Measurements from ENCODE around the gene RPS6KA4.
"Not testable (repeated sequence)": the region's sequence is repeated elsewhere in the genome, so short reads cannot be mapped to it uniquely, and the experiment has no call there.

The RPS6KA4 gene

DNA sequence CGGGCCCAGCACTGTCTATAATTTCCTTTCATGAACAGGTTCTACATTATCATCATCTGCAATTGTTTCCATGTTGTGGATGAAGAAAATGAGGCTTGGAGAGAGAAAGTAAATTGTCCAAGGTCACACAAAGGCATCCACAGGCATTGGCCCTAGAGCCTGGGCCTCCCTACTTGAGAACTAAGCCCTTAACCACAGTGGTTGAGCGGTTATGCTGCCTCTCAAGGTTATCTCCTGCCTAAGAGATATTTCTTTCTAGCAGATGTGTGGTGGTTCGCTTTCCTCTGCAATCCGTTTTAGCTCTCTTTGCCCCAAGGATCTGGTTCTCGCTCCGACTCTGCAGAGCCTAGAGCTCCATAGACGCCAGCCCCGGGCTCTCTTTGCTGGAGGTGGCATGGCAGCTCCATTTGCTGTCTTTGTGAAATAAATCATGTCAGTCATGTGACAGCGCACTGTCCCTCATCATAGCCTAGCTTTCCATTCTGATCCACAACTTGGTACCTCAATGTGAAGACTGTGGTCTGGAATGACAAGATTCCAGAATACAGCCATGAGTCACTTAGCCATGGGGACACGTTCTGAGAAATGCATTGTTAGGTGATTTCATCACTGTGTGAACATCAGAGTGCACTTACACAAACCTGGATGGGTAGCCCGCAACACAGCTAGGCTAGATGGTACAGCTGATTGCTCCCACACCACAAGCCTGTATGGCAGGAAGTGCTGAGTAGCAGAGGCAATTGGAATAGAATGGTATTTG, 27.2 kb downstream of the RPS6KA4 start:
- DNase-seq (ENCODE audit: low spot score) = peak; percentile 24

DNA sequence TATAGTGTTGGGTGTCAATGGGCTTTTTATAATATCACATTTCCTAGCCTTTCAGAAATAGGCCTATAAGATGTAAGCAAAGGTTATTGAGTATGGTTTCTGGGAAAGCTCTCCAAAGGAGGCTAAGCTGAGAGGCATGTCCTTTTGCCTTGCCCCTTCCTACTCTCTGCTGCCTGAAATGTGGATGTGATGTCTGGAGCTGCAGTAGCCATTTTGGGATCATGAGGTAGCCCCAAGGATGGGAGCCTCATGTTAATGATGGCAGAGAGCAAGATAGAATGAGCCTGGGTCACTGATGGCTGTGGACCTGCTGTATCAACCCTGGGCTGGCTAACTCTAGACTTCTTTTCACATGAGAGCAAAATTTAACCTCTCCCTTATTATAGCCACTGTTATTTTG, 29.0 kb downstream of the RPS6KA4 start:
- DNase-seq (ENCODE audit: low spot score) = no peak

- no peak for DNase-seq (ENCODE audit: low spot score)
These were observed 29.9 kb downstream of the RPS6KA4 start for GRCh38 chr11:64388894-64389293.

DNA sequence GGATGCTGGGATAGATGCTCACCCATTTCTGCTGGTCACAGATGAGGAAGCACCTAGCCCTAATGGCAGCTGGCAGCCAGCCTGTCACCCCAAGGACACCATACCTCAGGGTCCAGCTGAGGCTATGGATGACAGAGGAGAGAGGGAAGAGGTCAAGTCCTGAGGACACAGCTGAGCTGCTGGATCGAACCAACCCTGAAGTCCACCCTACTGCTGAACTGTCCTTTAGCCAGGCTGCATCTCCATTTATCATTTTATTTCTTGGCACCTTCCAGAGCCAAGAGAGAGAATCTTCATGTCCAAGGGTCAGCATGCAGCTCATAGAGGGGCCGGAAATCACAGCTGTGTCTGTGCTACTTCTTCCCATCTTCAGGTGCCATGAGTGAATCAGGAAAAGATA, 30.9 kb downstream of the RPS6KA4 start:
- DNase-seq (ENCODE audit: low spot score) = no peak

GRCh38 chr11:64390558-64390957, 31.6 kb downstream of the RPS6KA4 start:
- DNase-seq (ENCODE audit: low spot score) = no peak

DNA sequence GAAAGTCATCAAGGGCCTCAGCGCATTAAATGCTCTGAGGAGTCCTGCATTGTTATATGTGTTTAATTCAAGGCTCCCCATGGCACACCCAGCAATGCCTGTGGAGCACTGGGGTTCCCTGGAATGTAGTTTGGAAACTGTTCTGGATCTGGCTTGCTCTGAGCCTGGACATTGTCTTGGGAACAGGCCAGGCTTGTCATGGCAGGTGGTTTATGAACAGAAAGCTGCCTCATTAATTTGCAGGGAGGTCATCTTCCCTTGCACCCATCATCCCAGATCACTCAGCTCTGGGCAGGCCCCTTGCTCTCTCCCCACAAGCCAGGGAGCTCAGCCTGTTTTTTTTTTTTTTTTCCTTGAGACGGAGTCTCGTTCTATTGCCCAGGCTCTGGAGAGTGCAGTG, 32.9 kb downstream of the RPS6KA4 start:
- DNase-seq (ENCODE audit: low spot score) = no peak

GRCh38 chr11:64395545-64396078, 36.6 kb downstream of the RPS6KA4 start:
- DNase-seq (ENCODE audit: low spot score) = no peak

- DNase-seq (ENCODE audit: low spot score) = no peak
These were observed 37.2 kb downstream of the RPS6KA4 start for GRCh38 chr11:64396079-64396591.

- no peak for DNase-seq (ENCODE audit: low spot score)
These were observed 41.1 kb downstream of the RPS6KA4 start for GRCh38 chr11:64400102-64400501.

- no peak for DNase-seq (ENCODE audit: low spot score)
These were observed 41.7 kb downstream of the RPS6KA4 start for GRCh38 chr11:64400667-64401066.

DNA sequence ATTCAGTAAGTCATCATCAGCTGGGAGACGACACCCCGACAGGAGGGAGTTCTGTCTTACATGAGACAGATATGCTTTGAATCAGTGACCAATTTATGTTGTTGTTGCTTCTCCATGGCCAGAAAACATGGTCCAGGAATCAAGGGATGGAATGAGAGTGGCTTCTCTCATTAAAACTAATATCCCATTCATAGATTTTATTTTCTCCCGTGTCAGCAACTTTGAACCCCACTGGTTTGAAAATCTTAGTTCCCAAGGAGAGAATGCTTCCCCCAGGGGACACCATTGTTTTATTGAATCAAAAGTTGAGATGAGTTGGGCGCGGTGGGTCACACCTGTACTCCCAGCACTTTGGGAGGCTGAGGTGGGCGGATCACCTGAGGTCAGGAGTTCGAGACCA, 42.8 kb downstream of the RPS6KA4 start:
- DNase-seq (ENCODE audit: low spot score) = no peak

- no peak for DNase-seq (ENCODE audit: low spot score)
These were observed 44.1 kb downstream of the RPS6KA4 start for GRCh38 chr11:64403106-64403505.

DNA sequence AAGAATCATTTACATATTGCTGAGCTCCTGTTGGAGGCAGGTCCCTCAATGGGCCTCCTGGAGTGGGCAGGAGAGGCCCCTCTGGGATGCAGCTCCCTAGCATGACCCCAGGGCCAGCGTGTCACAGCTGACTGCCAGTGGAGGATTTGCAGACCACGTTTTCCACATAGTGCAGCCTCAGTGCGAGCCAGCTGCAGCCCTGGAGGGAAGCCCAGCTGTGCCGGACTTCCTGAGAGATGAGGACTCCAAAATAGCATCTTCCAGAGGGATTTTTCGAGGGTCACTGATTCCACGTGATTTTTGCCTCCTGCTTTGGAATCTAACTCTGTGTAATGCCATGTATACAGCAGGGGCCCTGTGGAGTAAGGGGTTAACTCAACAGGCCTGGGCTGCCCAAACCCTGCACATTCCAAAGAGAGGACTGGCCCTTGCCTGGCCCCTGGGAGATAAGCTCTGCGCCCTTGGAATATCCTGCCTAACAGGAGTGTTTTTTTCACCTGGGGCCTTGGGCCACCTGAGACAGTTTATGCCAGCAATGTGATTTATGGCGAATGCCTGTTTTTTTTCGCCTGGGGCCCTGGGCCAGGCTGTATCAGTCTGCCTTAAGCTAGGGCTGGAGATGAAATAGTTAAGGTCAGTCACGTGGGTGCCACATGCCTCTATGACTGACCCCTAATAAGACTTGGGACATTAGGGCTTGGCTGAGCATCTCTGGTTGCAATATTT, 47.4 kb downstream of the RPS6KA4 start:
- no peak for DNase-seq (ENCODE audit: low spot score)

- DNase-seq (ENCODE audit: low spot score) = no peak
These were observed 48.3 kb downstream of the RPS6KA4 start for GRCh38 chr11:64407221-64407620.

DNA sequence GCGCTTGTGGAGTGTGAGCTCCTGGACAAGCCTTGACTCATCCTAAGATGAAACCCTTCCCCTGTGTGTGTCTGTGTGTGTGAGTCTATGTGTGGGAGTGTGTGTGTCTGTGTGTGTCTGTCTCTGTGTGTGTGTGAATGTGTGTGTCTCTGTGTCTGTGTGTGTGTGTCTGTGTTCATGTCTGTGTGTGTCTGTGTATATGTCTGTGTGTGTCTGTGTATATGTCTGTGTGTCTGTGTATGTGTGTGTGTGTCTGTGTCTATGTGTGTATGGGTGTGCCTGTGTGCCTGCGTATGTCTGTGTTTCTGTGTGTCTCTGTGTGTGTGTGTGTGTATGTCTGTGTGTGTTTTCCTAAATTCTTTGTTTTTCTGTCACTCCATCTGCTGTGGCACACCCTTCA, 48.7 kb downstream of the RPS6KA4 start:
- DNase-seq (ENCODE audit: low spot score) = no peak

GRCh38 chr11:64409278-64409677, 50.3 kb downstream of the RPS6KA4 start:
- no peak for DNase-seq (ENCODE audit: low spot score)

GRCh38 chr11:64409707-64410403, 50.9 kb downstream of the RPS6KA4 start:
- DNase-seq (ENCODE audit: low spot score) = no peak

DNA sequence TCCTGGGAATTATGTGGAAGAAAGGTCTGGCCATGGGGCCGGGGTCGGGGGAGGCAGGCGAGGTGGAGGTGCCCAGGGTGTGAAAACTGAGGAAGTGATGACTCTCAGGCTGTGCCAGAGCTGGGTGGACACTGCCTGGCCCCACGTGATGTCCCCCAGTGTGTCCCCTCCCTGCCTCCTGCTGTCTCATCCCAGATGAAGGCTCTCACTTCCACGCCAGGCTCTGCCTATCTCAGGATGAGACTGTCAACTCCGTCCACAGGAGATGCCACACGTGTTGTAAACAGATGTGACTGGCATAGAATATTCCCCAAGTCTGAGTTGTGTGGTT, 51.4 kb downstream of the RPS6KA4 start:
- DNase-seq (ENCODE audit: low spot score) = no peak

GRCh38 chr11:64413417-64413816, 54.5 kb downstream of the RPS6KA4 start:
- no peak for DNase-seq (ENCODE audit: low spot score)

DNA sequence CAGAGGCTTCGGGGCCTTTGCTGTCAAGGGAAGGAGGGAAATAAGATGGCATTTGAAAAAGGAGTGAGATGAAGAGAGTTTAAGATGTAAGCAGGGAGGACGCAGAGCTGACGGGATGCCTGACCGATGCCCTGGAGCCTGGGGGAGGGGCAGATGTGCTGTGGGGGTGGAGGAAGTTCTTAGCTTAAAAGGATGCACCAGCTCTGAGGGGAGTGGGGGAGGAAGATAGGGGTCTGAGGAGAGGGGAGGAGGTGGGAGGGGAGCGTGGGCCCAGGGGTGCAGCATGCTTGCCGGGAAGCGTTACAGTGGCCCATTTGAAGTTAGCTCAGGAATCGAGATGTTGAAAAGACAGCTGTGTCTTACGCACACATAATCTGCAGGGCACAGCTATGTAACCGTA, 56.3 kb downstream of the RPS6KA4 start:
- DNase-seq (ENCODE audit: low spot score) = no peak

- DNase-seq (ENCODE audit: low spot score) = no peak
These were observed 57.2 kb downstream of the RPS6KA4 start for GRCh38 chr11:64415996-64416728.

DNA sequence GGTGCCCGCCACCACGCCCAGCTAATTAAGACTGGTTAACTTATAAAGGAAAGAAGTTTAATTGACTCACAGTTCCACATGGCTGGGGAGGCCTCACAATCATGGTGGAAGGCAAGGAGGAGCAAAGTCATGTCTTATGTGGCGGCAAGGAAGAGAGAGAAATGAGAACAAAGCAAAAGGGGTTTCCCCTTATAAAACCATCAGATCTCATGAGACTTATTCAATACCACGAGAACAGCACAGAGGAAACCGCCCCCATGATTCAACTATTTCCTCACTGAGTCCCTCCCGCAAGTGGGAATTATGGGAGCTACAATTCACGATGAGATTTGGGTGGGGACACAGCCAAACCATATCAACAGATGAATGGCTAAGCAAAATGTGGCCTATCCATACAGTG, 59.3 kb downstream of the RPS6KA4 start:
- not testable (repeated sequence) for DNase-seq (ENCODE audit: low spot score)
